HG03442 (cell line): ENCODE data around the gene LHFPL3.

Experiments
- ATAC-seq: cut with Tn5 transposase; IDR thresholded peaks from one replicate; pipeline ENCODE4 v1.9.1; 2021; ENCODE audit warnings: mild to moderate bottlenecking, moderate library complexity; ENCODE audit not compliant: unreplicated experiment

The LHFPL3 gene

GRCh38 chr7:104826135-104826534, 497.7 kb downstream of the LHFPL3 start:
- ATAC-seq = no peak

GRCh38 chr7:104836976-104837375, 508.6 kb downstream of the LHFPL3 start:
- ATAC-seq = no peak

- ATAC-seq = no peak
Observed at GRCh38 chr7:104838537-104839299, 510.3 kb downstream of the LHFPL3 start.

- no peak for ATAC-seq
Observed at GRCh38 chr7:104839842-104840241, 511.4 kb downstream of the LHFPL3 start.

- ATAC-seq = no peak
Observed at GRCh38 chr7:104841798-104842197, 513.4 kb downstream of the LHFPL3 start.

GRCh38 chr7:104843198-104843597, 514.8 kb downstream of the LHFPL3 start:
- ATAC-seq = no peak

GRCh38 chr7:104845557-104845956, 517.2 kb downstream of the LHFPL3 start:
- ATAC-seq = no peak

GRCh38 chr7:104846731-104847130, 518.3 kb downstream of the LHFPL3 start:
- no peak for ATAC-seq

GRCh38 chr7:104848138-104848990, 520.0 kb downstream of the LHFPL3 start:
- peak; percentile 61 for ATAC-seq

- no peak for ATAC-seq
Observed at GRCh38 chr7:104850374-104850773, 522.0 kb downstream of the LHFPL3 start.

- ATAC-seq = no peak
Observed at GRCh38 chr7:104851268-104851667, 522.9 kb downstream of the LHFPL3 start.

- ATAC-seq = no peak
Observed at GRCh38 chr7:104852386-104852785, 524.0 kb downstream of the LHFPL3 start.

GRCh38 chr7:104855861-104856260, 527.5 kb downstream of the LHFPL3 start:
- ATAC-seq = no peak

GRCh38 chr7:104857458-104858425, 529.3 kb downstream of the LHFPL3 start:
- ATAC-seq = peak; percentile 62

GRCh38 chr7:104859754-104860426, 531.5 kb downstream of the LHFPL3 start:
- ATAC-seq = no peak

GRCh38 chr7:104861729-104862390, 533.5 kb downstream of the LHFPL3 start:
- ATAC-seq = no peak

- no peak for ATAC-seq
Observed at GRCh38 chr7:104862719-104863118, 534.3 kb downstream of the LHFPL3 start.

- no peak for ATAC-seq
Observed at GRCh38 chr7:104873401-104873800, 545.0 kb downstream of the LHFPL3 start.

- ATAC-seq = peak; percentile 84
Observed at GRCh38 chr7:104878577-104878976, 550.2 kb downstream of the LHFPL3 start.

- ATAC-seq = peak; percentile 5
Observed at GRCh38 chr7:104883248-104883717, 554.9 kb downstream of the LHFPL3 start.
